ENCODE results near the gene COX6A1. TPM values are rescaled to one million over a fixed set of nuclear protein-coding genes. Genes with fewer than 3 reads are reported as not detected.
A peak's percentile ranks its signal among the peaks of the same experiment; 100 is the strongest.

Gene COX6A1
- polyA plus RNA-seq, 1 experiment, result 414 TPM

DNA sequence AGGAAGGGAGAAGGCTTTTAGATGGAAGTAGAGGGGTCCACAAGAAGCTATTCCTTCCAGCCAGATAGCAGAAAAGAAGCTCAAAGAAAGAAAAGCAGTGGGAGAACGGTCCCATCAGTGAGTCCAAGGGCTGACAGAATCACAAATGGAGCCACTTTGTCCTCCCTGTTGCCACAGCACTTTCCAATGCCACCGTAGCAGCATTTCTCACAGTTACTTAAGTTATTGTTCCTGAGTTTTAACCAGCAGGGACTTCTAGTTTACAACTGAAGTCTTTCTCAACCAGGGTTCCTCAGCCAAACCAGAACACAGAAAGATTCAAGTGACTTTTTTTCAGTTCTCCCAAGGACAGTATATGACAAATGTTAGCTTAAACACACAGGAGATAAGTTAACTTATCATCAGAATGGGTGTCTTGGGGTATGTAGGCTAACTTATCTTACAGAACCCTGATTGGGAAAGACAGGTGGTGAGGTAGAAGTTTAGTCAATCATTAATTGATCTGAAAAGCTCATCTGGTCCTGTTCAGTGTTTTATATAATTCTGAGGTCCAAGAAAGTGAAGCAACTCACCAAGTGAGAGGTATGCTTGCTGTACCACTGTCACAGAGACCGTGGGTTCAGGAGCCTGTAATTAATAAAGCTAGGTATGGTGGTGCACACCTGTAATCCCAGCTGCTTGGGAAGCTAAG lies 15.3 kb downstream of the COX6A1 start:
- Histone ChIP-seq H3K27ac (ENCODE audit: low read depth, low read length) (no peak overlapping the region), H3K9me3 (ENCODE audit: control insufficient read depth, insufficient read depth, low read length) (no peaks in the 10 kb centered on the region), H3K27me3 (ENCODE audit: control insufficient read depth, insufficient read depth, low read length) (no peaks in the 10 kb centered on the region), H3K4me3 (ENCODE audit: low read depth, low read length) (no peak overlapping the region)
- TF ChIP-seq, protein P1, sequence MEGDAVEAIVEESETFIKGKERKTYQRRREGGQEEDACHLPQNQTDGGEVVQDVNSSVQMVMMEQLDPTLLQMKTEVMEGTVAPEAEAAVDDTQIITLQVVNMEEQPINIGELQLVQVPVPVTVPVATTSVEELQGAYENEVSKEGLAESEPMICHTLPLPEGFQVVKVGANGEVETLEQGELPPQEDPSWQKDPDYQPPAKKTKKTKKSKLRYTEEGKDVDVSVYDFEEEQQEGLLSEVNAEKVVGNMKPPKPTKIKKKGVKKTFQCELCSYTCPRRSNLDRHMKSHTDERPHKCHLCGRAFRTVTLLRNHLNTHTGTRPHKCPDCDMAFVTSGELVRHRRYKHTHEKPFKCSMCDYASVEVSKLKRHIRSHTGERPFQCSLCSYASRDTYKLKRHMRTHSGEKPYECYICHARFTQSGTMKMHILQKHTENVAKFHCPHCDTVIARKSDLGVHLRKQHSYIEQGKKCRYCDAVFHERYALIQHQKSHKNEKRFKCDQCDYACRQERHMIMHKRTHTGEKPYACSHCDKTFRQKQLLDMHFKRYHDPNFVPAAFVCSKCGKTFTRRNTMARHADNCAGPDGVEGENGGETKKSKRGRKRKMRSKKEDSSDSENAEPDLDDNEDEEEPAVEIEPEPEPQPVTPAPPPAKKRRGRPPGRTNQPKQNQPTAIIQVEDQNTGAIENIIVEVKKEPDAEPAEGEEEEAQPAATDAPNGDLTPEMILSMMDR (IDR thresholded peaks at IDR 0.05; ENCODE audit: low read depth, low read length), result no peak
- ChIA-PET POLR2A (interaction anchor here (0.6 to 1.0 kb wide), 2 partner anchors 13 to 294 kb away, joined by 3 to 4 read pairs; no protein-coding TSS in a partner anchor), CTCF (interaction anchor here (0.6 to 1.8 kb wide), 7 partner anchors 10 to 151 kb away, joined by 3 to 10 read pairs (median 4); partner anchors contain the start of genes SIRT4 and SRSF9)
- no peak for DNase-seq (ENCODE audit: low read depth, low spot score)

DNA sequence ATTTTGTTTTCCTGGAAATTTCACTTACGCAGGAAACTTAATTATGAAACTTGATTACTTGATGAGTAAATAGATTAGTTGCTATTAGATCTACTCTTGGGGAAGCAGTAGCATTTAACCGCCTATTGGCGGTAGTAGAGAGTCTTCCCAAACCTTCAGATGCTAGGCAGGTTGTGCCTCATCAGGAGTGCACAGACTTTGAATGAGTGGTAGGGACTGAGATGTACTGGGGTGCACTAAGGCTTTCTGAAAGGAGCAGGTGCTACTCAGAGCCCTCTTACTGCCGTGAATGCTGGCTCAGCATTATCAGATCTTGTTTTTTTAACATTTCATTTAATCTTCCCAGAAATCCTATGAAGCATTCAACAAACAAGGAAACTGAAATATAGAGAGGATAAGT lies 16.1 kb downstream of the COX6A1 start:
- POLR2A ChIA-PET, result no interaction called here
- Histone ChIP-seq H3K4me3 (ENCODE audit: low read depth, low read length) (no peak overlapping the region), H3K27ac (ENCODE audit: low read depth, low read length) (no peak overlapping the region), H3K27me3 (ENCODE audit: control insufficient read depth, insufficient read depth, low read length) (no peaks in the 10 kb centered on the region), H3K9me3 (ENCODE audit: control insufficient read depth, insufficient read depth, low read length) (no peaks in the 10 kb centered on the region)
- no peak for DNase-seq (ENCODE audit: low read depth, low spot score)
- TF ChIP-seq, protein P1 (IDR thresholded peaks at IDR 0.05; ENCODE audit: low read depth, low read length), result peak; percentile 69
- CTCF ChIA-PET, result interaction anchor here (1.1 to 1.4 kb wide), 2 partner anchors 10 to 152 kb away, joined by 4 to 5 read pairs; partner anchors contain the start of gene SIRT4

DNA sequence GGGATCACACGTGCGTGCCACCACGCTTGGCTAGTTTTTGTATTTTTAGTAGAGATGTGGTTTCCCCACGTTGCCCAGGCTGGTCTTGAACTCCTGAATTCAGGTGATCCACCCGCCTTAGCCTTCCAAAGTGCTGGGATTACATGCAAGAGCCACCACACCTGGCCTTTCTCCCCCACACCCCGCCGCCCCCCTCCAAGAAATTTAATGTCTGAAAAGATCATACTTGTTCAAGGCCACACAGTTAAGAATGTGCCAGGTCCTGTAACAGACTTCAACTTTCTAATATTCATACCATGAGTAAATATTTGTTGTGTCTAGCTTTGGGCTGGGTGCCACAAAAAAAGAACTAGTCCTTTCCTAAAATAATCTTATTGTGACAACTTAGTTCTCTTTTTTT lies 17.4 kb downstream of the COX6A1 start:
- ChIA-PET POLR2A (interaction anchor here (0.7 to 1.1 kb wide), 3 partner anchors 8 to 42 kb away, joined by 3 to 11 read pairs (median 4); no protein-coding TSS in a partner anchor), CTCF (interaction anchor here (0.7 kb wide), 1 partner anchor 233 kb away, joined by 5 read pairs; no protein-coding TSS in a partner anchor)
- Histone ChIP-seq H3K9me3 (ENCODE audit: control insufficient read depth, insufficient read depth, low read length) (no peaks in the 10 kb centered on the region), H3K27ac (ENCODE audit: low read depth, low read length) (no peak overlapping the region), H3K27me3 (ENCODE audit: control insufficient read depth, insufficient read depth, low read length) (no peaks in the 10 kb centered on the region), H3K4me3 (ENCODE audit: low read depth, low read length) (no peak overlapping the region)
- DNase-seq (ENCODE audit: low read depth, low spot score), result no peak
- TF ChIP-seq, protein P1 (IDR thresholded peaks at IDR 0.05; ENCODE audit: low read depth, low read length), result no peak

GRCh38 chr12:120457133-120457532 lies 19.2 kb downstream of the COX6A1 start:
- H3K9me3 ChIP-seq (ENCODE audit: control insufficient read depth, insufficient read depth, low read length), result no peaks in the 10 kb centered on the region
- no peak for DNase-seq (ENCODE audit: low read depth, low spot score)
- H3K4me3 ChIP-seq (ENCODE audit: low read depth, low read length), result no peak overlapping the region
- no peaks in the 10 kb centered on the region for H3K27me3 ChIP-seq (ENCODE audit: control insufficient read depth, insufficient read depth, low read length)
- no peak overlapping the region for H3K27ac ChIP-seq (ENCODE audit: low read depth, low read length)
- POLR2A ChIA-PET, result interaction anchor here (0.6 to 0.7 kb wide), 2 partner anchors 45 to 63 kb away, joined by 3 to 9 read pairs; no protein-coding TSS in a partner anchor
- CTCF ChIA-PET, result interaction anchor here (0.6 to 1.4 kb wide), 6 partner anchors 9 to 143 kb away, joined by 3 to 11 read pairs (median 6); no protein-coding TSS in a partner anchor
- TF ChIP-seq, protein P1 (IDR thresholded peaks at IDR 0.05; ENCODE audit: low read depth, low read length), result peak; percentile 34; the same call in 1 of the 2 replicates

- TF ChIP-seq, protein P1 (IDR thresholded peaks at IDR 0.05; ENCODE audit: low read depth, low read length), result no peak
- Histone ChIP-seq H3K4me3 (ENCODE audit: low read depth, low read length) (no peak overlapping the region), H3K27ac (ENCODE audit: low read depth, low read length) (no peak overlapping the region), H3K9me3 (ENCODE audit: control insufficient read depth, insufficient read depth, low read length) (no peaks in the 10 kb centered on the region), H3K27me3 (ENCODE audit: control insufficient read depth, insufficient read depth, low read length) (no peaks in the 10 kb centered on the region)
- ChIA-PET POLR2A (no interaction called here), CTCF (interaction anchor here (1.1 kb wide), 1 partner anchor 10 kb away, joined by 3 read pairs; no protein-coding TSS in a partner anchor)
- no peak for DNase-seq (ENCODE audit: low read depth, low spot score)
Measured at GRCh38 chr12:120460157-120460556, 22.2 kb downstream of the COX6A1 start.
